ENCODE results near the gene LTBP3.

LTBP3 gene

GRCh38 chr11:65555693-65556231 lies 2.4 kb downstream of the LTBP3 start:
- peak overlapping the region; percentile 56 for H3K4me3 ChIP-seq (ENCODE audit: low read length)
- H3K27me3 ChIP-seq (ENCODE audit: control insufficient read depth, insufficient read depth, low read length), result no peaks in the 10 kb centered on the region
- H3K36me3 ChIP-seq (ENCODE audit: insufficient read depth, low read length), result peaks cover 21% of the 10 kb centered on the region
- no peaks in the 10 kb centered on the region for H3K9me3 ChIP-seq (replicated peaks; ENCODE audit: low read length)
- peaks cover 64% of the 10 kb centered on the region for H3K4me1 ChIP-seq (ENCODE audit: control insufficient read depth, insufficient read depth, low read length)
- H3K4me2 ChIP-seq (ENCODE audit: low read length), result peak overlapping the region; percentile 93
- peak overlapping the region; percentile 13 for H3K9ac ChIP-seq (ENCODE audit: low read depth, low read length)

- H3K36me3 ChIP-seq (ENCODE audit: insufficient read depth, low read length), result peaks cover 22% of the 10 kb centered on the region
- H3K27me3 ChIP-seq (ENCODE audit: control insufficient read depth, insufficient read depth, low read length), result no peaks in the 10 kb centered on the region
- no peak overlapping the region for H3K9ac ChIP-seq (ENCODE audit: low read depth, low read length)
- H3K4me3 ChIP-seq (ENCODE audit: low read length), result peak overlapping the region; percentile 56
- peaks cover 55% of the 10 kb centered on the region for H3K4me1 ChIP-seq (ENCODE audit: control insufficient read depth, insufficient read depth, low read length)
- peak overlapping the region; percentile 93 for H3K4me2 ChIP-seq (ENCODE audit: low read length)
- no peaks in the 10 kb centered on the region for H3K9me3 ChIP-seq (replicated peaks; ENCODE audit: low read length)
These were observed 3.2 kb downstream of the LTBP3 start for GRCh38 chr11:65554842-65555430.

- Histone ChIP-seq H3K4me1 (ENCODE audit: control insufficient read depth, insufficient read depth, low read length) (peaks cover 48% of the 10 kb centered on the region), H3K27me3 (ENCODE audit: control insufficient read depth, insufficient read depth, low read length) (no peaks in the 10 kb centered on the region), H3K9me3 (replicated peaks; ENCODE audit: low read length) (no peaks in the 10 kb centered on the region), H3K36me3 (ENCODE audit: insufficient read depth, low read length) (peaks cover 25% of the 10 kb centered on the region), H3K4me3 (ENCODE audit: low read length) (no peak overlapping the region), H3K9ac (ENCODE audit: low read depth, low read length) (no peak overlapping the region), H3K4me2 (ENCODE audit: low read length) (peak overlapping the region; percentile 9)
These were observed 3.9 kb downstream of the LTBP3 start for GRCh38 chr11:65554057-65554818.

- H3K4me2 ChIP-seq (ENCODE audit: low read length), result no peak overlapping the region
- H3K4me1 ChIP-seq (ENCODE audit: control insufficient read depth, insufficient read depth, low read length), result peaks cover 41% of the 10 kb centered on the region
- H3K4me3 ChIP-seq (ENCODE audit: low read length), result no peak overlapping the region
- peaks cover 33% of the 10 kb centered on the region for H3K36me3 ChIP-seq (ENCODE audit: insufficient read depth, low read length)
- H3K9ac ChIP-seq (ENCODE audit: low read depth, low read length), result no peak overlapping the region
- H3K9me3 ChIP-seq (replicated peaks; ENCODE audit: low read length), result no peaks in the 10 kb centered on the region
- H3K27me3 ChIP-seq (ENCODE audit: control insufficient read depth, insufficient read depth, low read length), result no peaks in the 10 kb centered on the region
These were observed 4.7 kb downstream of the LTBP3 start for GRCh38 chr11:65553301-65554001.

GRCh38 chr11:65552388-65552951 lies 5.7 kb downstream of the LTBP3 start:
- Histone ChIP-seq H3K36me3 (ENCODE audit: insufficient read depth, low read length) (peaks cover 41% of the 10 kb centered on the region), H3K27me3 (ENCODE audit: control insufficient read depth, insufficient read depth, low read length) (no peaks in the 10 kb centered on the region), H3K9ac (ENCODE audit: low read depth, low read length) (no peak overlapping the region), H3K4me1 (ENCODE audit: control insufficient read depth, insufficient read depth, low read length) (peaks cover 40% of the 10 kb centered on the region), H3K4me2 (ENCODE audit: low read length) (no peak overlapping the region), H3K9me3 (replicated peaks; ENCODE audit: low read length) (no peaks in the 10 kb centered on the region), H3K4me3 (ENCODE audit: low read length) (no peak overlapping the region)

- H3K4me2 ChIP-seq (ENCODE audit: low read length), result no peak overlapping the region
- H3K4me1 ChIP-seq (ENCODE audit: control insufficient read depth, insufficient read depth, low read length), result peaks cover 37% of the 10 kb centered on the region
- H3K9ac ChIP-seq (ENCODE audit: low read depth, low read length), result no peak overlapping the region
- no peaks in the 10 kb centered on the region for H3K27me3 ChIP-seq (ENCODE audit: control insufficient read depth, insufficient read depth, low read length)
- peaks cover 44% of the 10 kb centered on the region for H3K36me3 ChIP-seq (ENCODE audit: insufficient read depth, low read length)
- H3K9me3 ChIP-seq (replicated peaks; ENCODE audit: low read length), result no peaks in the 10 kb centered on the region
- H3K4me3 ChIP-seq (ENCODE audit: low read length), result no peak overlapping the region
These were observed 6.4 kb downstream of the LTBP3 start for GRCh38 chr11:65551572-65552387.

- Histone ChIP-seq H3K9ac (ENCODE audit: low read depth, low read length) (no peak overlapping the region), H3K27me3 (ENCODE audit: control insufficient read depth, insufficient read depth, low read length) (no peaks in the 10 kb centered on the region), H3K4me1 (ENCODE audit: control insufficient read depth, insufficient read depth, low read length) (peaks cover 10% of the 10 kb centered on the region), H3K4me2 (ENCODE audit: low read length) (no peak overlapping the region), H3K36me3 (ENCODE audit: insufficient read depth, low read length) (peaks cover 66% of the 10 kb centered on the region), H3K4me3 (ENCODE audit: low read length) (no peak overlapping the region), H3K9me3 (replicated peaks; ENCODE audit: low read length) (no peaks in the 10 kb centered on the region)
These were observed 9.1 kb downstream of the LTBP3 start for GRCh38 chr11:65549096-65549495.

- Histone ChIP-seq H3K36me3 (ENCODE audit: insufficient read depth, low read length) (peaks cover 70% of the 10 kb centered on the region), H3K27me3 (ENCODE audit: control insufficient read depth, insufficient read depth, low read length) (no peaks in the 10 kb centered on the region), H3K4me1 (ENCODE audit: control insufficient read depth, insufficient read depth, low read length) (peaks cover 7% of the 10 kb centered on the region), H3K4me2 (ENCODE audit: low read length) (no peak overlapping the region), H3K9me3 (replicated peaks; ENCODE audit: low read length) (no peaks in the 10 kb centered on the region), H3K9ac (ENCODE audit: low read depth, low read length) (no peak overlapping the region), H3K4me3 (ENCODE audit: low read length) (no peak overlapping the region)
These were observed 9.8 kb downstream of the LTBP3 start for GRCh38 chr11:65548395-65548794.

- H3K27me3 ChIP-seq (ENCODE audit: control insufficient read depth, insufficient read depth, low read length), result no peaks in the 10 kb centered on the region
- H3K4me1 ChIP-seq (ENCODE audit: control insufficient read depth, insufficient read depth, low read length), result peaks cover 7% of the 10 kb centered on the region
- H3K4me3 ChIP-seq (ENCODE audit: low read length), result no peak overlapping the region
- peaks cover 75% of the 10 kb centered on the region for H3K36me3 ChIP-seq (ENCODE audit: insufficient read depth, low read length)
- no peak overlapping the region for H3K9ac ChIP-seq (ENCODE audit: low read depth, low read length)
- no peaks in the 10 kb centered on the region for H3K9me3 ChIP-seq (replicated peaks; ENCODE audit: low read length)
- H3K4me2 ChIP-seq (ENCODE audit: low read length), result no peak overlapping the region
These were observed 10.6 kb downstream of the LTBP3 start for GRCh38 chr11:65547446-65548125.

GRCh38 chr11:65546217-65546958 lies 11.8 kb downstream of the LTBP3 start:
- Histone ChIP-seq H3K4me2 (ENCODE audit: low read length) (no peak overlapping the region), H3K4me3 (ENCODE audit: low read length) (no peak overlapping the region), H3K27me3 (ENCODE audit: control insufficient read depth, insufficient read depth, low read length) (no peaks in the 10 kb centered on the region), H3K9ac (ENCODE audit: low read depth, low read length) (no peak overlapping the region), H3K4me1 (ENCODE audit: control insufficient read depth, insufficient read depth, low read length) (peaks cover 7% of the 10 kb centered on the region), H3K9me3 (replicated peaks; ENCODE audit: low read length) (no peaks in the 10 kb centered on the region), H3K36me3 (ENCODE audit: insufficient read depth, low read length) (peaks cover 71% of the 10 kb centered on the region)
